AG04450 (cell line): ENCODE results near the gene RING1. TPM values are rescaled to one million over a fixed set of nuclear protein-coding genes. Genes with fewer than 3 reads are reported as not detected.

Source experiments
- CTCF ChIA-PET: fragments of 300-600, 350-600 bp; formaldehyde crosslinking; extraction: SDS; loops from one replicate; lab custom pipeline; 2022; ENCODE audit warnings: antibody characterized with exemption, inconsistent platforms; lab: Charles Lee
- POLR2A ChIA-PET: fragments of 350-600 bp; formaldehyde crosslinking; extraction: SDS; loops from one replicate; lab custom pipeline; 2021; ENCODE audit warnings: antibody characterized with exemption, inconsistent platforms; lab: Yijun Ruan, JAX
- DNase-seq: peaks from one replicate; pipeline ENCODE4 v3.0.0-alpha.2; 2011; ENCODE audit warnings: low read depth, low spot score
- H3K27ac ChIP-seq: one replicate; pipeline ENCODE4 v1.5.1; 2012; ENCODE audit warnings: low read depth, low read length, control low read depth
- H3K27me3 ChIP-seq: one replicate; pipeline ENCODE4 v1.6.0; 2012; ENCODE audit warnings: low read length; ENCODE audit not compliant: control insufficient read depth, insufficient read depth
- H3K4me3 ChIP-seq: 2 replicates; pipeline ENCODE4 v1.5.1; 2011; ENCODE audit warnings: mild to moderate bottlenecking, low read depth, low read length, control low read depth
- H3K9me3 ChIP-seq: 2 replicates; pipeline ENCODE4 v1.5.1; 2012; ENCODE audit warnings: low read length; ENCODE audit not compliant: control insufficient read depth, insufficient read depth
- CTCF ChIP-seq: IDR thresholded peaks from 2 replicates; pipeline ENCODE4 v1.5.1; 2011; ENCODE audit warnings: low read depth, low read length, control low read depth, inconsistent platforms
- polyA plus RNA-seq: library from polyadenylated mRNA; depleted of rRNA; stranded (reverse); fragments of >200 nt; gene quantifications from 2 replicates; pipeline ENCODE4 v1.2.3, GENCODE V29; 2011

Gene RING1
- polyA plus RNA-seq, 1 experiment, result 23.8 TPM

DNA sequence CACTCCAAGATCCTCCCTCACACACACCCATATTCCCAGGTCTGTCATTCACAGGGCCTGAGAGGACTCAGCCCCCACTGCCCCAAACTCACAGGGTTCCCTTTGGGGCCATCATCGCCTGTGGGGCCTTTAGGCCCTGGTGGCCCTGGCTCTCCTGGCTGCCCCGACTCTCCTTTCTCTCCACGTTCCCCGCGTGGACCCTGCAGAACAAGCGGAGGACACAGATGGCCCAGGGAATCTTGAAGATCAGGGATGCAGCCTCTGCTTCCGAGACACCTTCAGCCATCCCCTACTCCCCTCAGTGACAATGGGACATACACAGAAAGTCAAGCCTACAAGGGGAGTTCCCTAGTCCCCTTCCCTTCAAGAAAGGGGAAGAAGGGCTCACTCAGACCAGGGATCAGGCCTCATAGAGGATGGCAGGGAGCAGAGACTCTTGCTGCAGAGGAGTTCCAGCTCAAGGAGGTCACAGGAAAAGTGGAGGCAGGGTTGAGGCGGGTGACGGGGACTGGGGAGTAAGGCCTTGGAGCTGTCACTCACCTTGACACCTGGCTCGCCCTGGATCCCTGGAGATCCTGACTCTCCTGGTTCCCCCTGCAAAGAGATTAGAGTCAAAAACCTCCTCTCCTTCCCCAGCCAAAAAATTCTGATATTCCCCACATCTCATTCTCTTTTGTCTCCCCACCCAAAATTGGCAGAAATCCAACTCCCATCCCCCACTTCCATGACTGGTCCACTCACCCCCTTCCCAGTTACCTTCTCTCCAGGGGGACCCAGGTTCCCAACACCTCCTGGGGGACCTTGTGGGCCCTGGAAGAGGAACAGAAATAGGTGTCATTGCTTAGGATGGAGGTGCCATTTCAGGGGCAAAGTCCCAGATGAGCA lies 38.8 kb upstream of the RING1 start:
- Histone ChIP-seq H3K9me3 (no peaks in the 10 kb centered on the region; the same call in 1 of the 2 replicates), H3K27ac (no peak overlapping the region), H3K27me3 (peaks cover 10% of the 10 kb centered on the region), H3K4me3 (no peak overlapping the region)
- DNase-seq, result no peak
- TF ChIP-seq CTCF, result no peak
- ChIA-PET POLR2A (no interaction called here), CTCF (no interaction called here)

GRCh38 chr6:33170176-33171015 lies 37.9 kb upstream of the RING1 start:
- Histone ChIP-seq H3K9me3 (no peaks in the 10 kb centered on the region; the same call in 1 of the 2 replicates), H3K27me3 (peaks cover 16% of the 10 kb centered on the region), H3K4me3 (no peak overlapping the region), H3K27ac (no peak overlapping the region)
- ChIA-PET CTCF (no interaction called here), POLR2A (no interaction called here)
- TF ChIP-seq CTCF, result no peak
- DNase-seq, result no peak

DNA sequence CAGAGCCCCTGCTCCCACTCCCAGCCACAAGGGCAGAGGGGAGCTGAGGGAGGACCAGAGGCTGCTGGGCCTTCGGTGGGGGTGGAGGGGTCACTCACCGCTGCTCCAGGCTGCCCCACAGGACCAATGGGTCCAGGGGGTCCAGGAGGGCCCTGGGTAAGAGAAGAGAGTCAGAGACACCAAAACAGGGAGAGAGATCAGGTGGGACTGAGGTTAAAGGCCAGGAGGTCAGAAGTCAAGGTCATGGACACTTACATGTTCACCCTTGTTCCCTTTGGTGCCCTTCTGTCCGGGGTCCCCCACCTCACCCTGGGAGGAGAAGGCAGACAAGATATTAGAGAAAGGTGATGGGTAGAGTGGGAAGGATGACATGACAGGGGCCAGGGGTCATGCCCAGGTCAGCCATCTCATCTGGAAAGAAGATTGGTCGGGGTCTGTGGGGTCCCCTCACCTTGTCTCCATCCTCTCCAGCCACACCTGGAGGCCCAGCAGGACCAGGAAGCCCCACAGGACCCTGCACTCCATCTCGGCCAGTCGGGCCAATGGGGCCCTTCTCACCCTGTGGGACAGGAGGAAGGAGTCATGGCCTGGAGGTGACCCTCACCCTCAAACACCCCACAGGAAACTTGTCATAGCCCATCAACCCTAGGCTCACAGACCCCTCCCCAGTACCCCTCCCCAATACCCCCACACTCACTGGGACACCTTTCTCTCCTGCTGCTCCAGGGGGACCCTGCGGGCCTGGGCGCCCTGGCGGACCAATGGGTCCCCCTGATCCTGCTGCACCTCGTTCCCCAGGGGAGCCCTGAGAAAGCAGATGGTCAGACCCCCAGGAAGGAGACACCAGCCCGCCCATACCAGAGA lies 37.1 kb upstream of the RING1 start:
- H3K9me3 ChIP-seq, result no peaks in the 10 kb centered on the region; the same call in 1 of the 2 replicates
- DNase-seq, result no peak
- ChIA-PET CTCF (interaction anchor here (1.3 to 1.4 kb wide), 3 partner anchors 12 to 156 kb away, joined by 4 to 15 read pairs (median 6); no protein-coding TSS in a partner anchor), POLR2A (no interaction called here)
- H3K27me3 ChIP-seq, result peaks cover 21% of the 10 kb centered on the region
- no peak overlapping the region for H3K4me3 ChIP-seq
- no peak for TF ChIP-seq CTCF
- no peak overlapping the region for H3K27ac ChIP-seq

- TF ChIP-seq CTCF, result no peak
- ChIA-PET CTCF (interaction anchor here (0.6 to 1.7 kb wide), 12 partner anchors 12 to 287 kb away, joined by 3 to 15 read pairs (median 4); partner anchors contain the start of gene HLA-DMA), POLR2A (no interaction called here)
- Histone ChIP-seq H3K27me3 (peaks cover 19% of the 10 kb centered on the region), H3K27ac (no peak overlapping the region), H3K9me3 (no peaks in the 10 kb centered on the region; the same call in 1 of the 2 replicates), H3K4me3 (no peak overlapping the region)
- no peak for DNase-seq
These were observed 36.2 kb upstream of the RING1 start for GRCh38 chr6:33171880-33172687.
